HG03066 (cell line): ENCODE data around the gene NOL11.
"Not testable (repeated sequence)": the region's sequence is repeated elsewhere in the genome, so short reads cannot be mapped to it uniquely, and the experiment has no call there.

Experiments used
- ATAC-seq: cut with Tn5 transposase; IDR thresholded peaks from one replicate; pipeline ENCODE4 v1.9.1; 2021; ENCODE audit warnings: low read depth; ENCODE audit not compliant: unreplicated experiment

The NOL11 gene

GRCh38 chr17:67717624-67718324 is at the start of gene NOL11:
TSS of gene NOL11 (plus strand) at chr17:67717936. CDS start at chr17:67717948, 12 bp downstream.
- peak; percentile 98 for ATAC-seq

- ATAC-seq: no peak
These were observed 46.2 kb upstream of the NOL11 start for GRCh38 chr17:67671493-67671892.

- no peak for ATAC-seq
These were observed 45.0 kb upstream of the NOL11 start for GRCh38 chr17:67672592-67673335.

- ATAC-seq: no peak
These were observed 42.3 kb upstream of the NOL11 start for GRCh38 chr17:67675481-67675880.

GRCh38 chr17:67676305-67676704 is 41.4 kb upstream of the NOL11 start:
- ATAC-seq: no peak

- ATAC-seq: no peak
These were observed 39.3 kb upstream of the NOL11 start for GRCh38 chr17:67678414-67678813.

- no peak for ATAC-seq
These were observed 38.5 kb upstream of the NOL11 start for GRCh38 chr17:67679225-67679624.

- ATAC-seq: no peak
These were observed 38.0 kb upstream of the NOL11 start for GRCh38 chr17:67679721-67680120.

GRCh38 chr17:67680445-67681224 is 37.1 kb upstream of the NOL11 start:
- ATAC-seq: no peak

GRCh38 chr17:67682196-67682595 is 35.5 kb upstream of the NOL11 start:
- ATAC-seq: no peak

- ATAC-seq: no peak
These were observed 32.4 kb upstream of the NOL11 start for GRCh38 chr17:67685351-67685750.

GRCh38 chr17:67686241-67686640 is 31.5 kb upstream of the NOL11 start:
- no peak for ATAC-seq

- ATAC-seq: no peak
These were observed 30.2 kb upstream of the NOL11 start for GRCh38 chr17:67687511-67687910.

GRCh38 chr17:67689534-67690177 is 28.1 kb upstream of the NOL11 start:
- ATAC-seq: no peak

GRCh38 chr17:67693811-67694210 is 23.9 kb upstream of the NOL11 start:
- ATAC-seq: no peak

- ATAC-seq: no peak
These were observed 21.4 kb upstream of the NOL11 start for GRCh38 chr17:67696347-67696746.

- no peak for ATAC-seq
These were observed 20.8 kb upstream of the NOL11 start for GRCh38 chr17:67696853-67697498.

GRCh38 chr17:67700037-67700724 is 17.6 kb upstream of the NOL11 start:
- no peak for ATAC-seq

- ATAC-seq: no peak
These were observed 17.0 kb upstream of the NOL11 start for GRCh38 chr17:67700725-67701119.

- ATAC-seq: not testable (repeated sequence)
These were observed 14.9 kb upstream of the NOL11 start for GRCh38 chr17:67702861-67703260.
